Skeletal muscle tissue (tissue), 4 donors: ENCODE results near the gene CYP2C18. TPM values are rescaled to one million over a fixed set of nuclear protein-coding genes. Genes with fewer than 3 reads are reported as not detected.
"Not testable (repeated sequence)": the region's sequence is repeated elsewhere in the genome, so short reads cannot be mapped to it uniquely, and the experiment has no call there.

ENCODE experiments used
- H3K27ac ChIP-seq: one replicate; pipeline ENCODE4 v1.7.0; 2013; ENCODE audit warnings: mild to moderate bottlenecking, low read depth, low read length, inconsistent platforms
- H3K27me3 ChIP-seq, 3 donors: one replicate each; pipeline ENCODE4 v1.7.0; 2013; ENCODE audit warnings: low read length in 3 of 3; ENCODE audit not compliant: control insufficient read depth in 3 of 3, insufficient read depth in 3 of 3
- H3K36me3 ChIP-seq, 3 donors: one replicate each; pipeline ENCODE4 v1.7.0; 2013; ENCODE audit warnings: low read length in 3 of 3; ENCODE audit not compliant: control insufficient read depth in 3 of 3, insufficient read depth in 3 of 3
- H3K4me1 ChIP-seq, 3 donors: one replicate each; pipeline ENCODE4 v1.7.0; 2013; ENCODE audit warnings: low read length in 3 of 3, mild to moderate bottlenecking in 3 of 3; ENCODE audit not compliant: control insufficient read depth in 3 of 3, insufficient read depth in 3 of 3
- H3K4me3 ChIP-seq, 3 donors: one replicate each; pipeline ENCODE4 v1.7.0; 2013; ENCODE audit warnings: low read length in 3 of 3
- H3K9ac ChIP-seq, 3 donors: one replicate each; pipeline ENCODE4 v1.7.0; 2013; ENCODE audit warnings: low read length in 3 of 3, mild to moderate bottlenecking in 3 of 3, moderate library complexity in 2 of 3, low read depth in 1 of 3
- H3K9me3 ChIP-seq, 3 donors: one replicate each; pipeline ENCODE4 v1.7.0; 2013; ENCODE audit warnings: low read length in 3 of 3; ENCODE audit not compliant: control insufficient read depth in 3 of 3
- total RNA-seq: library from RNA; depleted of rRNA; stranded (reverse); fragments of >200 nt; gene quantifications from one replicate; pipeline ENCODE4 v1.2.3, GENCODE V29; 2014
- donor health status: Osteomylitis.

The CYP2C18 gene
- total RNA-seq, 1 donor from 2014 or later = not detected

GRCh38 chr10:94673614-94674321 is 9.8 kb upstream of the CYP2C18 start:
- H3K27ac ChIP-seq = no peak overlapping the region

DNA sequence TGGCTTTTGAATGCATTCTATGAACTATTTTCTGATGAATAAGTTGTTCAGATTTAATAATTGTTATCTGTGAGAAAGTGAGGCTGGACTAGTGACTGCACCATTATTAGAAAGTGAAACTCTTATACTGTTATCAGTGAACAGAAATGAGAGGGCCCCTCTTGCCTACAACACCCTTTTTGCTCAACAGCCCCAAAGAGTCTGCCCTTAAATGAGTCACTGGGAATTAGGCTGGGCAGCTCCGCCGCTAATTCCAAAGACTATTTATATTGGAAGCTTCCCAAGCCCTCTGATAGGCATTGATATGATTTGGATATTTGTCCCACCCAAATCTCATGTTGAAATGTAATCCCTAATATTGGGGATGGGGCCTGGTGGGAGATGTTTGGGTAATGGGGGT is 7.0 kb upstream of the CYP2C18 start:
- Histone ChIP-seq H3K4me1 (no peaks in the 10 kb centered on the region), H3K4me3 (no peak overlapping the region), H3K36me3 (no peaks in the 10 kb centered on the region), H3K27ac (no peak overlapping the region), H3K9me3 (no peaks in the 10 kb centered on the region), H3K9ac (no peak overlapping the region), H3K27me3 (no peaks in the 10 kb centered on the region)

More at GRCh38 chr10:94673614-94674321, 9.8 kb upstream of the CYP2C18 start:
- Histone ChIP-seq H3K36me3 (no peaks in the 10 kb centered on the region), H3K9ac (no peak overlapping the region), H3K4me1 (no peaks in the 10 kb centered on the region), H3K9me3 (no peaks in the 10 kb centered on the region), H3K27me3 (no peaks in the 10 kb centered on the region), H3K4me3 (no peak overlapping the region)

GRCh38 chr10:94677691-94678090 is 5.8 kb upstream of the CYP2C18 start:
- H3K27me3 ChIP-seq = no peaks in the 10 kb centered on the region
- no peaks in the 10 kb centered on the region for H3K4me1 ChIP-seq
- no peak overlapping the region for H3K9ac ChIP-seq
- H3K4me3 ChIP-seq = no peak overlapping the region
- no peaks in the 10 kb centered on the region for H3K9me3 ChIP-seq
- H3K27ac ChIP-seq = no peak overlapping the region
- H3K36me3 ChIP-seq = no peaks in the 10 kb centered on the region

GRCh38 chr10:94678475-94678874 is 5.1 kb upstream of the CYP2C18 start:
- Histone ChIP-seq H3K9me3 (no peaks in the 10 kb centered on the region), H3K4me1 (no peaks in the 10 kb centered on the region), H3K27ac (no peak overlapping the region), H3K4me3 (no peak overlapping the region), H3K9ac (no peak overlapping the region), H3K36me3 (no peaks in the 10 kb centered on the region), H3K27me3 (no peaks in the 10 kb centered on the region)

DNA sequence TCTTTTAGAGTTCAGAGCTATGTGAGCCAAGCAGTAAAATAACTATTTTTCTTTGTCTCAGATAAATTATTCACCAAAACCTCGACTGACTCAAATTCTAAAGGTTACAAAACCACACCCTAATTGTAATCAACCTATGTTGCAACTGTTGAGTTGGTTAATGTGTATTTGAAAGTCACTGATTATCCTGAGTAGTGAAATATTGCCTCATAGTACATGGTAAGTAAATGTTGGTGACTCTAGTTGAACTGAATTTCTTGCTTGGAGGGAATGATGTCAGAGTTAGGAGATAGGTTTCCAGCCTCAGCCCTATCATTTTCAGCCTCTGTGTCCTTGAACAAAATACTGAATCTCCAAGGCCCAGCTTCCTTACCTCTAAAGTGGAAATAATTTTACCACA is 3.0 kb upstream of the CYP2C18 start:
- H3K27ac ChIP-seq = no peak overlapping the region
- no peaks in the 10 kb centered on the region for H3K27me3 ChIP-seq
- no peak overlapping the region for H3K9ac ChIP-seq
- no peak overlapping the region for H3K4me3 ChIP-seq
- H3K9me3 ChIP-seq = no peaks in the 10 kb centered on the region
- H3K4me1 ChIP-seq = no peaks in the 10 kb centered on the region
- no peaks in the 10 kb centered on the region for H3K36me3 ChIP-seq

DNA sequence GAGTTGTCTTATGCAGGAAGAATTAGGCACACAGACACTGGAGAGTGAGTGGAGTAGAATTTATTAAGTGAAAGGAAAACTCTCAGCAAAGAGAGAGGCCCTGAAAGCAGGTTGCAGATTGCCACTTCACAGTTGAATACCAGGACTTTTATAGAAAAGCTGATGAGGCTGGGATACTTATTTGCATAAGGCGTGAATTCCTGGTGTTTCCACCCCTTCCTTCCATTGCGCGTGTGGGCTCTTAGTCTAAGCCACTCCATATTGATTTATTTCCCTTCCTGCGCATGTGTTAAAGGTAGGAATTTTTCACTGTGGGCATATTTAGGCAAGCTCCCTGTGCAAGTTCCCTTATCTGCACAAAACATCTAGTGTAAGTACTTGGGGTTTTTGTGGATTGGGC is 893 bp upstream of the CYP2C18 start:
- not testable (repeated sequence) for H3K9me3 ChIP-seq, H3K27me3 ChIP-seq, H3K4me1 ChIP-seq, H3K27ac ChIP-seq, H3K9ac ChIP-seq, H3K36me3 ChIP-seq, H3K4me3 ChIP-seq

GRCh38 chr10:94687625-94688248 is 4.2 kb downstream of the CYP2C18 start:
- Histone ChIP-seq H3K4me1 (no peaks in the 10 kb centered on the region), H3K36me3 (no peaks in the 10 kb centered on the region), H3K27me3 (no peaks in the 10 kb centered on the region), H3K27ac (no peak overlapping the region), H3K4me3 (no peak overlapping the region), H3K9ac (no peak overlapping the region), H3K9me3 (no peaks in the 10 kb centered on the region)

DNA sequence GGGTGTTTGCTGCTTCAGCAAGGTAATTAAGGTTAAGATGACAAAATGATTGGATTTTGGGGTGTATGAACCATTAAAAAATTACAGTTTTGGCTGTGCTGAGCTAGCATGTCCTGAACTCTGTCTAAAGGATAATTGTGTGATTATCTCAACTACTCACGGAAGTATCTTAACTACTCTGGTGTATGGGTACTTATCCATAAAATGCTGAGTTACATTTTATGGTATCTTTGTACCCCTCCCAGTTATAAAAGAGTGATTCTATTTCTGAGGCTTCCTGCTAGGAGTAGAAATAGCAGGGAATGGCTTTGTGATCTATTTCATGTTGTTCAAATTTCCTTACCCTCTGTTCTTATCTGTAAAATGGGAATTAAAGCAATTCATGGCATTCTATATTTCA is 22.6 kb downstream of the CYP2C18 start:
- H3K27me3 ChIP-seq = no peaks in the 10 kb centered on the region
- H3K27ac ChIP-seq = no peak overlapping the region
- no peaks in the 10 kb centered on the region for H3K4me1 ChIP-seq
- no peaks in the 10 kb centered on the region for H3K9me3 ChIP-seq
- no peak overlapping the region for H3K9ac ChIP-seq
- H3K36me3 ChIP-seq = no peaks in the 10 kb centered on the region
- no peak overlapping the region for H3K4me3 ChIP-seq

GRCh38 chr10:94710578-94710977 is 27.0 kb downstream of the CYP2C18 start:
- Histone ChIP-seq H3K27ac (no peak overlapping the region), H3K9ac (no peak overlapping the region), H3K9me3 (no peaks in the 10 kb centered on the region), H3K27me3 (no peaks in the 10 kb centered on the region), H3K4me3 (no peak overlapping the region), H3K36me3 (no peaks in the 10 kb centered on the region), H3K4me1 (no peaks in the 10 kb centered on the region)

- no peaks in the 10 kb centered on the region for H3K36me3 ChIP-seq
- no peak overlapping the region for H3K4me3 ChIP-seq
- no peaks in the 10 kb centered on the region for H3K27me3 ChIP-seq
- H3K4me1 ChIP-seq = no peaks in the 10 kb centered on the region
- no peak overlapping the region for H3K27ac ChIP-seq
- no peaks in the 10 kb centered on the region for H3K9me3 ChIP-seq
- H3K9ac ChIP-seq = no peak overlapping the region
Observed at GRCh38 chr10:94725871-94726270, 42.3 kb downstream of the CYP2C18 start.
